ENCODE measurements around the gene PRKAG1.

PRKAG1 gene

GRCh38 chr12:49049566-49050224, 31.1 kb upstream of the PRKAG1 start:
- no peak for DNase-seq (ENCODE audit: low read depth)

- DNase-seq (ENCODE audit: low read depth), result no peak
These were observed 30.4 kb upstream of the PRKAG1 start for GRCh38 chr12:49048953-49049352.

GRCh38 chr12:49046129-49046895, 27.7 kb upstream of the PRKAG1 start:
- no peak for DNase-seq (ENCODE audit: low read depth)

GRCh38 chr12:49044660-49045059, 26.1 kb upstream of the PRKAG1 start:
- DNase-seq (ENCODE audit: low read depth), result no peak

GRCh38 chr12:49043856-49044258, 25.3 kb upstream of the PRKAG1 start:
- DNase-seq (ENCODE audit: low read depth), result peak; percentile 52

- DNase-seq (ENCODE audit: low read depth), result no peak
These were observed 24.7 kb upstream of the PRKAG1 start for GRCh38 chr12:49043241-49043640.

GRCh38 chr12:49041881-49042484, 23.4 kb upstream of the PRKAG1 start:
- no peak for DNase-seq (ENCODE audit: low read depth)

GRCh38 chr12:49041036-49041880, 22.7 kb upstream of the PRKAG1 start:
- DNase-seq (ENCODE audit: low read depth), result no peak

GRCh38 chr12:49040364-49040855, 21.8 kb upstream of the PRKAG1 start:
- DNase-seq (ENCODE audit: low read depth), result no peak

GRCh38 chr12:49039421-49040363, 21.1 kb upstream of the PRKAG1 start:
- no peak for DNase-seq (ENCODE audit: low read depth)

GRCh38 chr12:49038291-49038955, 19.8 kb upstream of the PRKAG1 start:
- no peak for DNase-seq (ENCODE audit: low read depth)

- no peak for DNase-seq (ENCODE audit: low read depth)
These were observed 19.3 kb upstream of the PRKAG1 start for GRCh38 chr12:49037947-49038237.

GRCh38 chr12:49037111-49037946, 18.8 kb upstream of the PRKAG1 start:
- DNase-seq (ENCODE audit: low read depth), result no peak

- DNase-seq (ENCODE audit: low read depth), result no peak
These were observed 17.5 kb upstream of the PRKAG1 start for GRCh38 chr12:49036029-49036428.

GRCh38 chr12:49034286-49034622, 15.7 kb upstream of the PRKAG1 start:
- DNase-seq (ENCODE audit: low read depth), result no peak

- no peak for DNase-seq (ENCODE audit: low read depth)
These were observed 15.2 kb upstream of the PRKAG1 start for GRCh38 chr12:49033611-49034285.

GRCh38 chr12:49032679-49033447, 14.3 kb upstream of the PRKAG1 start:
- no peak for DNase-seq (ENCODE audit: low read depth)

- DNase-seq (ENCODE audit: low read depth), result no peak
These were observed 13.7 kb upstream of the PRKAG1 start for GRCh38 chr12:49032276-49032675.

Measured in CMK (cell line).